MM.1S (cell line): ENCODE results near the gene TMEM235.

Experiments
- DNase-seq: peaks from one replicate; pipeline ENCODE4 v3.0.0-alpha.2; 2015
- H2AFZ ChIP-seq: fragments of 300-600 bp; sonication (generic); 2 replicates; pipeline ENCODE4 v1.6.0; 2016; ENCODE audit warnings: antibody characterized with exemption, low read length
- H3F3A ChIP-seq: fragments of 300-600 bp; sonication (generic); 2 replicates; pipeline ENCODE4 v1.6.1; 2016; ENCODE audit warnings: mild to moderate bottlenecking, antibody characterized with exemption, low read length, moderate library complexity, mixed read lengths; ENCODE audit not compliant: insufficient read depth
- H3K27ac ChIP-seq: fragments of 300-600 bp; sonication (generic); 2 replicates; pipeline ENCODE4 v1.5.1; 2016; ENCODE audit warnings: mild to moderate bottlenecking, low read length
- H3K27me3 ChIP-seq: fragments of 300-600 bp; sonication (generic); replicated peaks from 2 replicates; pipeline ENCODE4 v1.6.0; 2016; ENCODE audit warnings: low read length; ENCODE audit not compliant: insufficient read depth
- H3K36me3 ChIP-seq: fragments of 300-600 bp; sonication (generic); replicated peaks from 2 replicates; pipeline ENCODE4 v1.6.1; 2016; ENCODE audit warnings: mild to moderate bottlenecking, low read length, mixed read lengths; ENCODE audit not compliant: insufficient read depth
- H3K4me1 ChIP-seq: fragments of 300-600 bp; sonication (generic); 2 replicates; pipeline ENCODE4 v1.6.1; 2016; ENCODE audit warnings: low read length, mixed read lengths
- H3K4me2 ChIP-seq: fragments of 300-600 bp; sonication (generic); 2 replicates; pipeline ENCODE4 v1.6.0; 2016; ENCODE audit warnings: low read depth, low read length
- H3K4me3 ChIP-seq: fragments of 300-600 bp; sonication (generic); 2 replicates; pipeline ENCODE4 v1.5.1; 2016; ENCODE audit warnings: low read length, mixed read lengths
- H3K79me2 ChIP-seq: fragments of 300-600 bp; sonication (generic); 2 replicates; pipeline ENCODE4 v1.6.1; 2016; ENCODE audit warnings: mixed run types, low read length, mixed read lengths
- H3K9ac ChIP-seq: fragments of 300-600 bp; sonication (generic); 2 replicates; pipeline ENCODE4 v1.6.1; 2016; ENCODE audit warnings: low read length, mixed read lengths
- H3K9me2 ChIP-seq: fragments of 300-600 bp; sonication (generic); replicated peaks from 2 replicates; pipeline ENCODE4 v1.6.1; 2016; ENCODE audit warnings: mild to moderate bottlenecking, low read length, mixed read lengths; ENCODE audit not compliant: insufficient read depth
- H3K9me3 ChIP-seq: fragments of 300-600 bp; sonication (generic); replicated peaks from 2 replicates; pipeline ENCODE4 v1.6.1; 2016; ENCODE audit warnings: mild to moderate bottlenecking, low read length, mixed read lengths; ENCODE audit not compliant: insufficient read depth
- H4K20me1 ChIP-seq: fragments of 300-600 bp; sonication (generic); 2 replicates; pipeline ENCODE4 v1.6.1; 2016; ENCODE audit warnings: mild to moderate bottlenecking, low read length, moderate library complexity, mixed read lengths; ENCODE audit not compliant: insufficient read depth
- EZH2 ChIP-seq: fragments of 300-600 bp; sonication (generic); optimal IDR thresholded peaks from 2 replicates; pipeline ENCODE3; 2017; ENCODE audit warnings: low read depth, mild to moderate bottlenecking, antibody characterized with exemption, low read length, mixed read lengths
- EZH2phosphoT487 ChIP-seq: fragments of 300-600 bp; sonication (generic); IDR thresholded peaks from 2 replicates; pipeline ENCODE4 v1.6.1; 2018; ENCODE audit warnings: antibody characterized with exemption, low read length
- TF ChIP-seq, protein P1 (sequence below): fragments of 300-600 bp; sonication (generic); IDR thresholded peaks from 2 replicates; pipeline ENCODE4 v1.5.1; 2016; ENCODE audit warnings: antibody characterized with exemption, low read length, mixed read lengths

The TMEM235 gene

DNA sequence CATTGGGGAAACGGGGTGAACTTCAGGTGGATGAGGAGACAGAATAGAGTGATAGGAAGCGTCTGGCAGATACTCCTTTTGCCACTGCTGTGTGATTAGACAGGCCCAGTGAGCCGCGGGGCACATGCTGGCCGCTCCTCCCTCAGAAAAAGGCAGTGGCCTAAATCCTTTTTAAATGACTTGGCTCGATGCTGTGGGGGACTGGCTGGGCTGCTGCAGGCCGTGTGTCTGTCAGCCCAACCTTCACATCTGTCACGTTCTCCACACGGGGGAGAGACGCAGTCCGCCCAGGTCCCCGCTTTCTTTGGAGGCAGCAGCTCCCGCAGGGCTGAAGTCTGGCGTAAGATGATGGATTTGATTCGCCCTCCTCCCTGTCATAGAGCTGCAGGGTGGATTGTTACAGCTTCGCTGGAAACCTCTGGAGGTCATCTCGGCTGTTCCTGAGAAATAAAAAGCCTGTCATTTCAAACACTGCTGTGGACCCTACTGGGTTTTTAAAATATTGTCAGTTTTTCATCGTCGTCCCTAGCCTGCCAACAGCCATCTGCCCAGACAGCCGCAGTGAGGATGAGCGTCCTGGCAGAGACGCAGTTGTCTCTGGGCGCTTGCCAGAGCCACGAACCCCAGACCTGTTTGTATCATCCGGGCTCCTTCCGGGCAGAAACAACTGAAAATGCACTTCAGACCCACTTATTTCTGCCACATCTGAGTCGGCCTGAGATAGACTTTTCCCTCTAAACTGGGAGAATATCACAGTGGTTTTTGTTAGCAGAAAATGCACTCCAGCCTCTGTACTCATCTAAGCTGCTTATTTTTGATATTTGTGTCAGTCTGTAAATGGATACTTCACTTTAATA, 7.0 kb upstream of the TMEM235 start:
- H3K9me3 ChIP-seq: no peaks in the 10 kb centered on the region

GRCh38 chr17:78225088-78225865, 6.2 kb upstream of the TMEM235 start:
- H3K27ac ChIP-seq: no peak overlapping the region
- H3K9me3 ChIP-seq: no peaks in the 10 kb centered on the region
- H3K27me3 ChIP-seq: peaks cover 4% of the 10 kb centered on the region
- TF ChIP-seq EZH2phosphoT487: no peak
- TF ChIP-seq, protein P1, sequence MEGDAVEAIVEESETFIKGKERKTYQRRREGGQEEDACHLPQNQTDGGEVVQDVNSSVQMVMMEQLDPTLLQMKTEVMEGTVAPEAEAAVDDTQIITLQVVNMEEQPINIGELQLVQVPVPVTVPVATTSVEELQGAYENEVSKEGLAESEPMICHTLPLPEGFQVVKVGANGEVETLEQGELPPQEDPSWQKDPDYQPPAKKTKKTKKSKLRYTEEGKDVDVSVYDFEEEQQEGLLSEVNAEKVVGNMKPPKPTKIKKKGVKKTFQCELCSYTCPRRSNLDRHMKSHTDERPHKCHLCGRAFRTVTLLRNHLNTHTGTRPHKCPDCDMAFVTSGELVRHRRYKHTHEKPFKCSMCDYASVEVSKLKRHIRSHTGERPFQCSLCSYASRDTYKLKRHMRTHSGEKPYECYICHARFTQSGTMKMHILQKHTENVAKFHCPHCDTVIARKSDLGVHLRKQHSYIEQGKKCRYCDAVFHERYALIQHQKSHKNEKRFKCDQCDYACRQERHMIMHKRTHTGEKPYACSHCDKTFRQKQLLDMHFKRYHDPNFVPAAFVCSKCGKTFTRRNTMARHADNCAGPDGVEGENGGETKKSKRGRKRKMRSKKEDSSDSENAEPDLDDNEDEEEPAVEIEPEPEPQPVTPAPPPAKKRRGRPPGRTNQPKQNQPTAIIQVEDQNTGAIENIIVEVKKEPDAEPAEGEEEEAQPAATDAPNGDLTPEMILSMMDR: no peak
- no peak for TF ChIP-seq EZH2
- no peak for DNase-seq
- no peaks in the 10 kb centered on the region for H3K9me2 ChIP-seq
- H3K36me3 ChIP-seq: 0 out of 2 replicates have a peak, but pooled peaks cover 4% of the 10 kb centered on the region
- H2AFZ ChIP-seq: no peak overlapping the region
- H3F3A ChIP-seq: 0 out of 2 replicates have a peak, but pooled peaks cover 15% of the 10 kb centered on the region
- no peaks in the 10 kb centered on the region for H4K20me1 ChIP-seq
- H3K4me2 ChIP-seq: no peak overlapping the region
- peaks cover 4% of the 10 kb centered on the region; the same call in 1 of the 2 replicates for H3K79me2 ChIP-seq
- H3K4me3 ChIP-seq: no peak overlapping the region
- no peak overlapping the region for H3K9ac ChIP-seq
- H3K4me1 ChIP-seq: no peaks in the 10 kb centered on the region

More for the DNA sequence above, 7.0 kb upstream of the TMEM235 start:
- TF ChIP-seq EZH2phosphoT487 (no peak), EZH2 (no peak)
- TF ChIP-seq, protein P1: no peak
- no peak overlapping the region for H3K4me3 ChIP-seq
- peaks cover 4% of the 10 kb centered on the region; the same call in 1 of the 2 replicates for H3K36me3 ChIP-seq
- H3K9ac ChIP-seq: no peak overlapping the region
- DNase-seq: no peak
- no peaks in the 10 kb centered on the region for H4K20me1 ChIP-seq
- H2AFZ ChIP-seq: no peak overlapping the region
- peaks cover 9% of the 10 kb centered on the region; the same call in 1 of the 2 replicates for H3K79me2 ChIP-seq
- no peaks in the 10 kb centered on the region for H3K4me1 ChIP-seq
- no peak overlapping the region for H3K27ac ChIP-seq
- 0 out of 2 replicates have a peak, but pooled peaks cover 15% of the 10 kb centered on the region for H3F3A ChIP-seq
- no peak overlapping the region for H3K4me2 ChIP-seq
- H3K9me2 ChIP-seq: no peaks in the 10 kb centered on the region
- H3K27me3 ChIP-seq: no peaks in the 10 kb centered on the region

DNA sequence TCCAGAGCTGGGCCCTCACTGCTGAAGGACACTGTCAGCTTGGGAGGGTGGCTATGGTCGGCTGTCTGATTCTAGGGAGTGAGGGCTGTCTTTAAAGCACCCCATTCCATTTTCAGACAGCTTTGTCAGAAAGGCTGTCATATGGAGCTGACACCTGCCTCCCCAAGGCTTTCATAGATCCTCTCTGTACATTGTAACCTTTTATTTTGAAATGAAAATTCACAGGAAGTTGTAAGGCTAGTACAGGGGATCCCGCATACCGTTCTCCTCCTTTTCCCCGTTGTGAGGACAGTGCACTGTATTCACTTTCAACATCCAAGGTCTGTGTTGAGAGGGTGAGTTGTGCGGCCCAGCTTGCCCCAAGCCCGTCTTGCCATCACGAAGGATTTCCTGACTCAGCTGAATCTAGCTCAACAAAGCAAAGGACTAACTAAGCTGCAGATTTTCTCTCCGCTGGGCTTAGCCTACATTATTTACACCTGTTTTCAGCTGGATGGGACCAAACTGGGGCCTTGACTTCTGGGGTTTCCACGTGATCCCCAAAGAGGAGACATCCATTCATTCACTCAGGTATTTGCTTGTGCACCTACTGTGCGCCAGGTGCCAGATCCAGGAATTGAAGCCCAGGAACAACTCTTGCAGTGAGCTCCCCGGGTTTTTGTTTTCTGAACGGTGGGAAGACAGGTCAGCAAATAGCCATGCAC, 5.2 kb upstream of the TMEM235 start:
- TF ChIP-seq EZH2phosphoT487 (no peak), EZH2 (no peak)
- TF ChIP-seq, protein P1: no peak
- Histone ChIP-seq H3K27ac (no peak overlapping the region), H3F3A (0 out of 2 replicates have a peak, but pooled peaks cover 15% of the 10 kb centered on the region), H3K9ac (no peak overlapping the region), H3K36me3 (0 out of 2 replicates have a peak, but pooled peaks cover 4% of the 10 kb centered on the region), H3K9me2 (no peaks in the 10 kb centered on the region), H3K4me1 (no peaks in the 10 kb centered on the region), H4K20me1 (no peaks in the 10 kb centered on the region), H3K9me3 (no peaks in the 10 kb centered on the region), H3K4me2 (no peak overlapping the region), H3K4me3 (no peak overlapping the region), H3K79me2 (no peaks in the 10 kb centered on the region), H3K27me3 (peaks cover 14% of the 10 kb centered on the region), H2AFZ (no peak overlapping the region)
- no peak for DNase-seq
